Fibroblast of lung (primary cell): ENCODE data around the gene ZNF507.

ENCODE experiments used
- CTCF ChIP-seq, 2 donors: IDR thresholded peaks in 1 of 2; conservative IDR thresholded peaks in 1 of 2; 1 replicate in 1 of 2; 2 replicates in 1 of 2; pipeline ENCODE4 v1.5.1; 2011 to 2012; ENCODE audit warnings: low read length in 2 of 2, control low read depth in 1 of 2, inconsistent platforms in 1 of 2, low read depth in 1 of 2, mild to moderate bottlenecking in 1 of 2
- EZH2 ChIP-seq: IDR thresholded peaks from 2 replicates; pipeline ENCODE4 v1.5.1; 2012; ENCODE audit warnings: low read length, control low read depth, mild to moderate bottlenecking; ENCODE audit errors: missing control alignments

GRCh38 chr19:32396046-32396652 is 50.7 kb downstream of the ZNF507 start:
- TF ChIP-seq CTCF (conservative IDR thresholded peaks at IDR 0.05 in 1 of 2, IDR thresholded peaks at IDR 0.05 in 1 of 2; ENCODE audit: low read depth in 1 of 2, low read length in 2 of 2) (no peak), EZH2 (no peak)
